Stomach smooth muscle (tissue), 2 donors: ENCODE measurements around the gene IGFL2.
"Not testable (repeated sequence)": the region's sequence is repeated elsewhere in the genome, so short reads cannot be mapped to it uniquely, and the experiment has no call there.

Experiments
- H3K27ac ChIP-seq: one replicate; pipeline ENCODE4 v1.7.0; 2013; ENCODE audit warnings: mild to moderate bottlenecking, low read length, inconsistent platforms
- H3K27me3 ChIP-seq, 2 donors: one replicate each; pipeline ENCODE4 v1.7.0; 2013; ENCODE audit warnings: low read length in 2 of 2; ENCODE audit not compliant: insufficient read depth in 2 of 2, control insufficient read depth in 1 of 2
- H3K36me3 ChIP-seq, 2 donors: one replicate each; pipeline ENCODE4 v1.7.0; 2013; ENCODE audit warnings: low read length in 2 of 2; ENCODE audit not compliant: control insufficient read depth in 2 of 2, insufficient read depth in 2 of 2
- H3K4me1 ChIP-seq: one replicate; pipeline ENCODE4 v1.7.0; 2013; ENCODE audit warnings: low read length; ENCODE audit not compliant: control insufficient read depth, insufficient read depth
- H3K4me3 ChIP-seq, 2 donors: one replicate each; pipeline ENCODE4 v1.7.0; 2013; ENCODE audit warnings: low read length in 2 of 2
- H3K9ac ChIP-seq, 2 donors: one replicate each; pipeline ENCODE4 v1.7.0; 2013; ENCODE audit warnings: low read length in 2 of 2, mild to moderate bottlenecking in 1 of 2
- H3K9me3 ChIP-seq, 2 donors: one replicate each; pipeline ENCODE4 v1.7.0; 2013; ENCODE audit warnings: low read length in 2 of 2; ENCODE audit not compliant: control insufficient read depth in 2 of 2
- donor health status: healthy.
- donor health status: Pancreatic carcinoma.

The IGFL2 gene

GRCh38 chr19:46147791-46148288, at the start of gene IGFL2:
IGFL2 (plus strand) TSS chr19:46148238; CDS start chr19:46148279, 41 bp downstream.
- H3K9ac ChIP-seq: no peak within 1 kb of the TSS
- H3K36me3 ChIP-seq: no peaks in the 10 kb centered on the region
- H3K27me3 ChIP-seq: no peaks in the 10 kb centered on the region
- H3K4me1 ChIP-seq: no peaks in the 10 kb centered on the region
- no peak within 1 kb of the TSS for H3K27ac ChIP-seq
- no peaks in the 10 kb centered on the region for H3K9me3 ChIP-seq
- H3K4me3 ChIP-seq: no peak within 1 kb of the TSS

GRCh38 chr19:46100344-46100743, 47.7 kb upstream of the IGFL2 start:
- H3K36me3 ChIP-seq: no peaks in the 10 kb centered on the region
- no peak overlapping the region for H3K9ac ChIP-seq
- H3K27ac ChIP-seq: no peak overlapping the region
- no peaks in the 10 kb centered on the region for H3K9me3 ChIP-seq
- H3K4me3 ChIP-seq: no peak overlapping the region
- no peaks in the 10 kb centered on the region for H3K4me1 ChIP-seq
- peaks cover 0 to 5% of the 10 kb centered on the region in 2 donors for H3K27me3 ChIP-seq

- Histone ChIP-seq H3K4me1 (no peaks in the 10 kb centered on the region), H3K36me3 (no peaks in the 10 kb centered on the region), H3K27ac (no peak overlapping the region), H3K9ac (no peak overlapping the region), H3K27me3 (peaks cover 0 to 5% of the 10 kb centered on the region in 2 donors), H3K4me3 (no peak overlapping the region), H3K9me3 (no peaks in the 10 kb centered on the region)
Measured at GRCh38 chr19:46101293-46101692, 46.7 kb upstream of the IGFL2 start.

- not testable (repeated sequence) for H3K27ac ChIP-seq, H3K4me1 ChIP-seq, H3K27me3 ChIP-seq, H3K9ac ChIP-seq, H3K4me3 ChIP-seq, H3K36me3 ChIP-seq, H3K9me3 ChIP-seq
Measured at GRCh38 chr19:46102333-46102732, 45.7 kb upstream of the IGFL2 start.

GRCh38 chr19:46107371-46107770, 40.7 kb upstream of the IGFL2 start:
- no peak overlapping the region for H3K27ac ChIP-seq
- no peak overlapping the region for H3K4me3 ChIP-seq

GRCh38 chr19:46109876-46110275, 38.2 kb upstream of the IGFL2 start:
- Histone ChIP-seq H3K9me3 (no peaks in the 10 kb centered on the region), H3K4me1 (no peaks in the 10 kb centered on the region), H3K27me3 (no peaks in the 10 kb centered on the region), H3K9ac (no peak overlapping the region), H3K27ac (no peak overlapping the region), H3K4me3 (no peak overlapping the region), H3K36me3 (no peaks in the 10 kb centered on the region)

More at GRCh38 chr19:46107371-46107770, 40.7 kb upstream of the IGFL2 start:
- H3K36me3 ChIP-seq: no peaks in the 10 kb centered on the region
- H3K27me3 ChIP-seq: no peaks in the 10 kb centered on the region
- H3K9me3 ChIP-seq: no peaks in the 10 kb centered on the region
- no peaks in the 10 kb centered on the region for H3K4me1 ChIP-seq
- H3K9ac ChIP-seq: no peak overlapping the region

- no peak overlapping the region for H3K4me3 ChIP-seq
- no peak overlapping the region for H3K27ac ChIP-seq
- no peaks in the 10 kb centered on the region for H3K36me3 ChIP-seq
- peaks cover 3% of the 10 kb centered on the region for H3K4me1 ChIP-seq
- no peak overlapping the region for H3K9ac ChIP-seq
- no peaks in the 10 kb centered on the region for H3K9me3 ChIP-seq
- no peaks in the 10 kb centered on the region for H3K27me3 ChIP-seq
Measured at GRCh38 chr19:46111376-46111775, 36.7 kb upstream of the IGFL2 start.

- Histone ChIP-seq H3K9me3 (no peaks in the 10 kb centered on the region), H3K36me3 (no peaks in the 10 kb centered on the region), H3K4me1 (peaks cover 3% of the 10 kb centered on the region), H3K27me3 (no peaks in the 10 kb centered on the region), H3K27ac (no peak overlapping the region), H3K4me3 (no peak overlapping the region), H3K9ac (no peak overlapping the region)
Measured at GRCh38 chr19:46112527-46112926, 35.5 kb upstream of the IGFL2 start.

GRCh38 chr19:46113726-46114125, 34.3 kb upstream of the IGFL2 start:
- Histone ChIP-seq H3K9me3 (no peaks in the 10 kb centered on the region), H3K4me1 (peaks cover 3% of the 10 kb centered on the region), H3K36me3 (no peaks in the 10 kb centered on the region), H3K4me3 (no peak overlapping the region), H3K9ac (no peak overlapping the region), H3K27ac (no peak overlapping the region), H3K27me3 (peaks cover 0 to 2% of the 10 kb centered on the region in 2 donors)

- H3K4me3 ChIP-seq: no peak overlapping the region
- H3K4me1 ChIP-seq: peaks cover 3% of the 10 kb centered on the region
- H3K9ac ChIP-seq: no peak overlapping the region
- no peaks in the 10 kb centered on the region for H3K36me3 ChIP-seq
- H3K27me3 ChIP-seq: peaks cover 0 to 6% of the 10 kb centered on the region in 2 donors
- no peak overlapping the region for H3K27ac ChIP-seq
- no peaks in the 10 kb centered on the region for H3K9me3 ChIP-seq
Measured at GRCh38 chr19:46115396-46116106, 32.5 kb upstream of the IGFL2 start.

- no peaks in the 10 kb centered on the region for H3K36me3 ChIP-seq
- peaks cover 3% of the 10 kb centered on the region for H3K4me1 ChIP-seq
- H3K27ac ChIP-seq: no peak overlapping the region
- H3K27me3 ChIP-seq: peaks cover 0 to 6% of the 10 kb centered on the region in 2 donors
- no peak overlapping the region for H3K9ac ChIP-seq
- no peak overlapping the region for H3K4me3 ChIP-seq
- no peaks in the 10 kb centered on the region for H3K9me3 ChIP-seq
Measured at GRCh38 chr19:46116121-46116520, 31.9 kb upstream of the IGFL2 start.
